ENCODE results near the gene ADH4.
"Not testable (repeated sequence)": the region's sequence is repeated elsewhere in the genome, so short reads cannot be mapped to it uniquely, and the experiment has no call there.

The ADH4 gene

GRCh38 chr4:99144070-99144469 is at the start of gene ADH4:
Gene ADH4, minus strand, starts transcription at chr4:99144297. Its CDS starts 75 bp downstream, at chr4:99144222.
- Mint-ChIP-seq H3K27me3 (no peaks in the 10 kb centered on the region), H3K9me3 (no peaks in the 10 kb centered on the region), H3K27ac (no peak within 1 kb of the TSS), H3K36me3 (ENCODE audit: low read depth) (no peaks in the 10 kb centered on the region), H3K4me1 (ENCODE audit: low read depth) (no peaks in the 10 kb centered on the region), H3K4me3 (no peak within 1 kb of the TSS)
- no peak for DNase-seq

GRCh38 chr4:99190336-99190735 is 46.2 kb upstream of the ADH4 start:
- H3K36me3 Mint-ChIP-seq (ENCODE audit: low read depth), result no peaks in the 10 kb centered on the region
- H3K4me3 Mint-ChIP-seq, result no peak overlapping the region
- DNase-seq, result no peak
- no peak overlapping the region for H3K27ac Mint-ChIP-seq
- H3K4me1 Mint-ChIP-seq (ENCODE audit: low read depth), result no peaks in the 10 kb centered on the region
- peaks cover 35% of the 10 kb centered on the region for H3K9me3 Mint-ChIP-seq
- H3K27me3 Mint-ChIP-seq, result no peaks in the 10 kb centered on the region

GRCh38 chr4:99189900-99190299 is 45.8 kb upstream of the ADH4 start:
- not testable (repeated sequence) for H3K4me3 Mint-ChIP-seq; H3K27me3 Mint-ChIP-seq; H3K36me3 Mint-ChIP-seq (ENCODE audit: low read depth); H3K4me1 Mint-ChIP-seq (ENCODE audit: low read depth); H3K27ac Mint-ChIP-seq; DNase-seq
- H3K9me3 Mint-ChIP-seq, result peaks cover 40% of the 10 kb centered on the region

- H3K36me3 Mint-ChIP-seq (ENCODE audit: low read depth), result no peaks in the 10 kb centered on the region
- H3K27ac Mint-ChIP-seq, result no peak overlapping the region
- H3K4me3 Mint-ChIP-seq, result no peak overlapping the region
- no peaks in the 10 kb centered on the region for H3K27me3 Mint-ChIP-seq
- H3K9me3 Mint-ChIP-seq, result peaks cover 31% of the 10 kb centered on the region
- no peaks in the 10 kb centered on the region for H3K4me1 Mint-ChIP-seq (ENCODE audit: low read depth)
- DNase-seq, result no peak
Observed at GRCh38 chr4:99186029-99186428, 41.9 kb upstream of the ADH4 start.

- H3K4me3 Mint-ChIP-seq, result no peak overlapping the region
- no peaks in the 10 kb centered on the region for H3K27me3 Mint-ChIP-seq
- no peak overlapping the region for H3K27ac Mint-ChIP-seq
- H3K9me3 Mint-ChIP-seq, result peaks cover 27% of the 10 kb centered on the region
- H3K4me1 Mint-ChIP-seq (ENCODE audit: low read depth), result no peaks in the 10 kb centered on the region
- H3K36me3 Mint-ChIP-seq (ENCODE audit: low read depth), result no peaks in the 10 kb centered on the region
- no peak for DNase-seq
Observed at GRCh38 chr4:99185581-99185980, 41.5 kb upstream of the ADH4 start.

GRCh38 chr4:99180382-99181070 is 36.4 kb upstream of the ADH4 start:
- Mint-ChIP-seq H3K4me3 (no peak overlapping the region), H3K27ac (no peak overlapping the region), H3K36me3 (ENCODE audit: low read depth) (peaks cover 2% of the 10 kb centered on the region), H3K4me1 (ENCODE audit: low read depth) (no peaks in the 10 kb centered on the region), H3K9me3 (peaks cover 14% of the 10 kb centered on the region), H3K27me3 (no peaks in the 10 kb centered on the region)
- no peak for DNase-seq

GRCh38 chr4:99179626-99180025 is 35.5 kb upstream of the ADH4 start:
- Mint-ChIP-seq H3K36me3 (ENCODE audit: low read depth) (peaks cover 2% of the 10 kb centered on the region), H3K9me3 (peaks cover 6% of the 10 kb centered on the region), H3K27me3 (no peaks in the 10 kb centered on the region), H3K27ac (no peak overlapping the region), H3K4me1 (ENCODE audit: low read depth) (no peaks in the 10 kb centered on the region), H3K4me3 (no peak overlapping the region)
- no peak for DNase-seq

GRCh38 chr4:99179178-99179577 is 35.1 kb upstream of the ADH4 start:
- H3K4me3 Mint-ChIP-seq, result no peak overlapping the region
- H3K4me1 Mint-ChIP-seq (ENCODE audit: low read depth), result no peaks in the 10 kb centered on the region
- no peak for DNase-seq

GRCh38 chr4:99166544-99166943 is 22.4 kb upstream of the ADH4 start:
- no peak overlapping the region for H3K4me3 Mint-ChIP-seq
- DNase-seq, result no peak
- H3K4me1 Mint-ChIP-seq (ENCODE audit: low read depth), result no peaks in the 10 kb centered on the region
- H3K27ac Mint-ChIP-seq, result no peak overlapping the region
- no peaks in the 10 kb centered on the region for H3K27me3 Mint-ChIP-seq
- H3K36me3 Mint-ChIP-seq (ENCODE audit: low read depth), result no peaks in the 10 kb centered on the region
- H3K9me3 Mint-ChIP-seq, result no peaks in the 10 kb centered on the region

More at GRCh38 chr4:99179178-99179577, 35.1 kb upstream of the ADH4 start:
- Mint-ChIP-seq H3K36me3 (ENCODE audit: low read depth) (peaks cover 2% of the 10 kb centered on the region), H3K9me3 (peaks cover 6% of the 10 kb centered on the region), H3K27me3 (no peaks in the 10 kb centered on the region), H3K27ac (no peak overlapping the region)

GRCh38 chr4:99165978-99166377 is 21.9 kb upstream of the ADH4 start:
- DNase-seq, result no peak
- H3K36me3 Mint-ChIP-seq (ENCODE audit: low read depth), result no peaks in the 10 kb centered on the region
- no peaks in the 10 kb centered on the region for H3K4me1 Mint-ChIP-seq (ENCODE audit: low read depth)
- H3K4me3 Mint-ChIP-seq, result no peak overlapping the region
- H3K9me3 Mint-ChIP-seq, result no peaks in the 10 kb centered on the region
- H3K27me3 Mint-ChIP-seq, result no peaks in the 10 kb centered on the region
- no peak overlapping the region for H3K27ac Mint-ChIP-seq

GRCh38 chr4:99161373-99162099 is 17.4 kb upstream of the ADH4 start:
- Mint-ChIP-seq H3K27ac (no peak overlapping the region), H3K27me3 (no peaks in the 10 kb centered on the region), H3K36me3 (ENCODE audit: low read depth) (no peaks in the 10 kb centered on the region), H3K4me1 (ENCODE audit: low read depth) (no peaks in the 10 kb centered on the region), H3K4me3 (no peak overlapping the region), H3K9me3 (no peaks in the 10 kb centered on the region)
- DNase-seq, result no peak

GRCh38 chr4:99159699-99160098 is 15.6 kb upstream of the ADH4 start:
- Mint-ChIP-seq H3K36me3 (ENCODE audit: low read depth) (no peaks in the 10 kb centered on the region), H3K4me3 (no peak overlapping the region), H3K9me3 (no peaks in the 10 kb centered on the region), H3K27ac (no peak overlapping the region), H3K27me3 (no peaks in the 10 kb centered on the region), H3K4me1 (ENCODE audit: low read depth) (no peaks in the 10 kb centered on the region)
- DNase-seq, result no peak

- Mint-ChIP-seq H3K9me3 (no peaks in the 10 kb centered on the region), H3K27me3 (no peaks in the 10 kb centered on the region), H3K4me3 (no peak overlapping the region), H3K27ac (no peak overlapping the region), H3K4me1 (ENCODE audit: low read depth) (no peaks in the 10 kb centered on the region), H3K36me3 (ENCODE audit: low read depth) (no peaks in the 10 kb centered on the region)
- no peak for DNase-seq
Observed at GRCh38 chr4:99157478-99157935, 13.4 kb upstream of the ADH4 start.

- Mint-ChIP-seq H3K36me3 (ENCODE audit: low read depth) (no peaks in the 10 kb centered on the region), H3K9me3 (no peaks in the 10 kb centered on the region), H3K27me3 (no peaks in the 10 kb centered on the region), H3K27ac (no peak overlapping the region), H3K4me3 (no peak overlapping the region), H3K4me1 (ENCODE audit: low read depth) (no peaks in the 10 kb centered on the region)
- DNase-seq, result no peak
Observed at GRCh38 chr4:99156992-99157391, 12.9 kb upstream of the ADH4 start.

GRCh38 chr4:99154658-99155342 is 10.7 kb upstream of the ADH4 start:
- peaks cover 3% of the 10 kb centered on the region for H3K27me3 Mint-ChIP-seq
- H3K4me1 Mint-ChIP-seq (ENCODE audit: low read depth), result peaks cover under 1% of the 10 kb centered on the region
- H3K9me3 Mint-ChIP-seq, result no peaks in the 10 kb centered on the region
- no peaks in the 10 kb centered on the region for H3K36me3 Mint-ChIP-seq (ENCODE audit: low read depth)
- H3K4me3 Mint-ChIP-seq, result no peak overlapping the region
- DNase-seq, result no peak
- no peak overlapping the region for H3K27ac Mint-ChIP-seq
